ENCODE data around the gene SS18L1.

Gene SS18L1

DNA sequence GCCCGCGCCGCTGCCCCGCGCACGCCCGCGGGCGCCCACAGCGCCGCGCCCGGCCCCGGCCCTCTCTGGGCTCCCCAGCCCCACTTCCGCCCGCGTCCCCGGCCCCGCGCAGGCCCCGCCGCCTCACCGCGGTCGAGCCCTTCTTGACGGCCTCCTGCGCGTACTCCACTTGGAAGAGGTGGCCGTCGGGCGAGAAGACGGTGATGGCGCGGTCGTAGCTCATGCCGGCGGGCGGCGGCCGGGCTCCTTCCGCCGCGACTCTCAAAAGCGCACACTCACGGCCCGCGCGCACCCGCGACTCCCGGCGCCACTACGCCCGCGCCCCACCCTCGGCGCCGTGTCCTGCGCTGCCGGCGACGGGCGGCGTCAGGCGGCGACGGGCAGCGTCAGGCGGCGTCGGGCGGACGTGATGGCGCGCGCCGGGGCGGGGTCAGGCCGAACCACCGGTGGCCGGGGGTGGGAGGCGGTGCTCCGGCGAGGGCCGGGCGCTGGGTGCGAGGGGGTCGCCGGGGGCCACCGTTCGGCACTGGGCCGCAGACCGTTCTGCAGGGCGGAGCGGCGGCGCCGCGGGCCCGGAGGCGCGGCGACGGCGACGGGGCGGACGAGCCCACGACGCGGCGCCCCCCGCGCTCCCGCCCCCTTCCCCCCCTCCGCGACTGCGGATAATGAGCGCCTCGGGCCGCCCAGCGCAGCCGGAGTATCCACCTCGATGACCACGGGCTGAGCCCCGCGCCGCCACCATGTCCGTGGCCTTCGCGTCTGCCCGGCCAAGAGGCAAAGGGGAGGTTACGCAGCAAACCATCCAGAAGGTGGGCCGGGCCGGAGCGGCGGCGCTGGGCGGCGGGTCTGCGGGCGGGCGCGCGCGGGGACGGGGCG lies at the start of gene SS18L1, which contains the start of gene PSMA7:
TSS of gene SS18L1 (plus strand) at position 689 of the 876 bp plus-strand sequence. CDS start at position 741, 52 bp downstream.
TSS of gene PSMA7 (minus strand) at position 314 of the 876 bp plus-strand sequence. CDS start at position 223, 91 bp downstream.
- intact Hi-C loops (cut with DNase I; ENCODE audit: low total_unique reads): loop anchor here (2.0 to 5.0 kb wide), 2 partner anchors 21 to 76 kb away; partner anchors contain the start of genes LSM14B and TAF4
- peak within 1 kb of the TSS; percentile 68 to 72 for H3K4me3 ChIP-seq

GRCh38 chr20:62096421-62097380 lies 46.9 kb upstream of the SS18L1 start:
- peaks cover 0 to 36% of the 10 kb centered on the region in 2 donors for H3K27me3 ChIP-seq
- no peak overlapping the region for H3K4me3 ChIP-seq
- TF ChIP-seq CTCF (IDR thresholded peaks at IDR 0.05): no peak
- peaks cover 0 to 17% (median 15%) of the 10 kb centered on the region in 3 donors for H3K9me3 ChIP-seq
- intact Hi-C loops (cut with DNase I; ENCODE audit: low total_unique reads): no loop called here
- H3K27ac ChIP-seq: no peak overlapping the region
- H3K36me3 ChIP-seq: no peaks in the 10 kb centered on the region
- DNase-seq: no peak
- no peaks in the 10 kb centered on the region for H3K4me1 ChIP-seq

More for the DNA sequence above, at the start of gene SS18L1, which contains the start of gene PSMA7:
- peaks cover 17 to 25% (median 24%) of the 10 kb centered on the region in 3 donors for H3K36me3 ChIP-seq
- peaks cover 4 to 38% (median 32%) of the 10 kb centered on the region in 4 donors for H3K4me1 ChIP-seq
- no peak for TF ChIP-seq CTCF (IDR thresholded peaks at IDR 0.05)
- H3K27ac ChIP-seq: peak within 1 kb of the TSS; percentile 87 to 95
- peak; percentile 80 to 91 for DNase-seq
- H3K27me3 ChIP-seq: no peaks in the 10 kb centered on the region
- H3K9me3 ChIP-seq: no peaks in the 10 kb centered on the region

DNA sequence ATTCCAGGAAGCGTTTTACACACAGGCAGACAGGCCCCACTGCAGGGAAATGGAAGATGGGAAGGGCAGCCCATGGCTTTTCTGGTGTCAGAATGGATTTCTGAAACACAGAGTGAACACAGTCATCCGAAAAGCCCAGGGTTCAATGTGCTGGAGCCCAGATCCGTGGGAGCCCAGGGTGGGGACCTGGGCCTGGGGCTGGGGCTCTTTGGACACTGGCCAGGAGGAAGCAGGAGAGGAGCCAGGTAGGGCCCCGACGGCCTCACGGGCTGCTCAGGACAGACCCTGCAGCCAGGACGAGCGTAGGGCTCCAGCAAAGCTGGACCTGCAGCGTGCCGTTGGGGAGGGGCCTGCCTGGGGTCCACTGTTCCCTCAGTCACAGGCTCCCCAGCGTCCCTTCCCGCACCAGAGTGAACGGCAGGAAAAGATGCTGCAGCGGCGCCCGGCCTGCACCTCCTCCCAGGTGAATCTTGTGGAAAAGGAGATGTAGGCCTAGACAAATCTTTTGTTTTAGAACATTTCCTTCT lies 45.6 kb upstream of the SS18L1 start:
- peaks cover 0 to 21% (median 15%) of the 10 kb centered on the region in 3 donors for H3K9me3 ChIP-seq
- H3K36me3 ChIP-seq: no peaks in the 10 kb centered on the region
- no peak for DNase-seq
- no peak overlapping the region for H3K27ac ChIP-seq
- peaks cover 0 to 40% of the 10 kb centered on the region in 2 donors for H3K27me3 ChIP-seq
- H3K4me1 ChIP-seq: no peaks in the 10 kb centered on the region
- no peak overlapping the region for H3K4me3 ChIP-seq
- intact Hi-C loops (cut with DNase I; ENCODE audit: low total_unique reads): no loop called here
- TF ChIP-seq CTCF (IDR thresholded peaks at IDR 0.05): no peak

GRCh38 chr20:62101078-62101477 lies 42.5 kb upstream of the SS18L1 start:
- H3K9me3 ChIP-seq: peaks cover 0 to 21% (median 15%) of the 10 kb centered on the region in 3 donors
- TF ChIP-seq CTCF (IDR thresholded peaks at IDR 0.05): no peak

More at GRCh38 chr20:62101078-62101477, 42.5 kb upstream of the SS18L1 start:
- H3K27ac ChIP-seq: no peak overlapping the region
- H3K36me3 ChIP-seq: no peaks in the 10 kb centered on the region
- no peak for DNase-seq
- H3K4me1 ChIP-seq: peaks cover 0 to 9% (median 2%) of the 10 kb centered on the region in 4 donors
- intact Hi-C loops (cut with DNase I; ENCODE audit: low total_unique reads): no loop called here
- peaks cover 0 to 48% of the 10 kb centered on the region in 2 donors for H3K27me3 ChIP-seq
- H3K4me3 ChIP-seq: no peak overlapping the region
